ENCODE measurements around the gene SLC5A2.

Gene SLC5A2

GRCh38 chr16:31460582-31461002 is 22.3 kb upstream of the SLC5A2 start:
- DNase-seq, result peak in 1 of 2 donors; percentile 21

DNA sequence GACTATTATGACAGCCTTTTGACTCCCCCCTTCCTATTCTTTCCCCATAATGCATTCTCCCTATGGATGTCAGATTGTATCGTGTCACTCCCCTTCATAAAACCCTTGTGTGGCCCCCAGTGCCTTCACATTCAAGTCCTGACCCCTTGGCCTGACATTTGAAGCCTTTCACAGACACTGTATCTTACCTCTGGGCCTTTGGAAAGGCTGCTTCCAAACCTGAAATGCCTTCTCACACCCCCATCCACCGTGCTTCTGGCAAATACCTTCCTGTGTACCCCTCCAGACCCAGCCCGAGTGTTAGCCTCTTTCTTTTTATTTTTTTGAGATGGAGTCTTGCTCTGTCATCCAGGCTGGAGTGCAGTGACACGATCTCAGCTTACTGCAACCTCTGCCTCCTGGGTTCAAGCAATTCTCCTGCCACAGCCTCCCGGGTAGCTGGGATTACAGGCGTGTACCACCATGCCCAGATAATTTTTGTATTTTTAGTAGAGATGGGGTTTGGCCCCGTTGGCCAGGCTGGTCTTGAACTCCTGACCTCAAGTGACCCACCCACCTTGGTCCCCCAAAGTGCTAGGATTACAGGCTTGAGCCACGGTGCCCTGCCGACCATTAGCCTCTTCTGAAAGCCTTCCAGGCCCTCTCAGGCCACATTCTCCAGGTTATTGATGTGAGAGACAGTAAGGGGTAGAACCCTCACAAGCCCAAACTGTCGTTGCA is 21.6 kb upstream of the SLC5A2 start:
- no peak for DNase-seq

GRCh38 chr16:31461921-31462804 is 20.8 kb upstream of the SLC5A2 start:
- no peak for DNase-seq

DNA sequence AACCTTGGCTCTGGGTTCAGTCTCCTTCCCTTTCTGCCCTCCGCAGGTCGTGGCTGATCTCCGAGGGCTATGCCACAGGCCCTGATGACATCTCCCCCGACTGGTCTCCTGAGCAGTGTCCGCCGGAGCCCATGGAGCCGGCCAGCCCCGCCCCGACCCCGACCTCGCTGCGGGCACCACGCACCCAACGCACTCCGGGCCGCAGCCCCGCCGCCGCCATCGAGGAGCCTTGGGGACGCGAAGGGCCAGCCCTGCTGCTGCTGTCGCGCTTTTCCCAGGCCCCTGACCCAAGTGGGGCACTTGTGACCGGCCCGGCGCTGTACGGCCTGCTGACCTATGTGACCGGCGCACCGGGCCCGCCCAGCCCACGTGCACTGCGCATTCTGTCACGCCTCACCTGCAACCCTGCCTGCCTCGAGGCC is 18.6 kb upstream of the SLC5A2 start:
- no peak for DNase-seq

DNA sequence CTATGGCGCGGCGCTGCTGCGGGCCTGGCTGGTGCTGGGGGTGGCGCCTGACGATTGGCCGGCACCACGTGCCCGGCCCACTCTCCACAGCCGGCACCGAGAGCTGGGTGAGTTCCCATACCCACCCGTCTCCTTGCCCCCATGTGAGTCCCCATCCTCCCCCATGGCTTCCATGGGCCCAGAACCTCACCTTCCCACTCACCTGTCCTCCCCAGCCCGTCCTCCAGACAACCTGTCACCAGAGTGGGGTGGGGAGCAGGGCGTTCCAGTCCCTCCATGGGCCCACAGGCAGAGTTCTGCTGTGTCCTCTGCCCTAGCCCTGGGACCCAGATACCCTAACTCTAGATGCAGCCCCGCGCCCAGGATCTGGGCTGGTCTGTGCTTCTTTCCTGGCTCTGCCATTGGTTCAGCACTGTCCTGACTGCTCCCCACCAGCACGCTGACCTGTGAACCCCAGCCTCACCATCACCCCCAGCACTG is 18.1 kb upstream of the SLC5A2 start:
- DNase-seq, result no peak

- no peak for DNase-seq
Measured at GRCh38 chr16:31465788-31466370, 17.0 kb upstream of the SLC5A2 start.

DNA sequence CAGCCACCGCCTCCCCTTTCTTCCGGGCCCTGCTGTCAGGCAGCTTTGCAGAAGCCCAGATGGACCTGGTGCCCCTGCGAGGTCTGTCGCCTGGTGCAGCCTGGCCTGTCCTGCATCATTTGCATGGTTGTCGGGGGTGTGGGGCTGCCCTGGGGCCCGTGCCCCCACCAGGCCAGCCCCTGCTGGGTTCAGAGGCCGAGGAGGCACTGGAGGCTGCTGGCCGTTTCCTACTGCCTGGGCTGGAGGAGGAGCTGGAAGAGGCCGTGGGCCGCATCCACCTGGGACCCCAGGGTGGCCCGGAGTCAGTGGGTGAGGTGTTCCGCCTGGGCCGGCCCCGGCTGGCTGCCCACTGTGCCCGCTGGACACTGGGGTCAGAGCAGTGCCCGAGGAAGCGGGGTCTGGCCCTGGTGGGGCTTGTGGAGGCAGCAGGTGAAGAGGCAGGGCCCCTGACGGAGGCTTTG is 16.5 kb upstream of the SLC5A2 start:
- no peak for DNase-seq

- DNase-seq, result no peak
Measured at GRCh38 chr16:31467151-31467773, 15.7 kb upstream of the SLC5A2 start.

GRCh38 chr16:31467858-31468257 is 15.1 kb upstream of the SLC5A2 start:
- DNase-seq, result no peak

DNA sequence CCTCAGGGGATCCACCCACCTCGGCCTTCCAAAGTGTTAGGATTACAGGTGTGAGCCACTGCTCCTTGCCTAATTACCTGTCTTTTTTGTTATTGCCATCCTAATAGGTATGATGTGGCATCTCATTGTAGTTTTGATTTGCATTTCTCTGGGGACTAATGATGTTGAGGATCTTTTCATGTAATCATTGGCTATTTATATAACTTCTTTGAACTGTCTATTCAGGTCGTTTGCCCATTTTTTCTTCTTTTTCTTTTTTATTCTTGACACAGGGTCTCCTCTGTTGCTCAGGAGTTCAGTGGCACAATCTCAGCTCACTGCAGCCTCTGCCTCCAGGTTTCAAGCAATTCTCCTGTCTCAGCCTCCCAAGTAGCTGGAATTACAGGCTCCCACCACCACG is 12.3 kb upstream of the SLC5A2 start:
- DNase-seq, result no peak

- no peak for DNase-seq
Measured at GRCh38 chr16:31471241-31471874, 11.6 kb upstream of the SLC5A2 start.

DNA sequence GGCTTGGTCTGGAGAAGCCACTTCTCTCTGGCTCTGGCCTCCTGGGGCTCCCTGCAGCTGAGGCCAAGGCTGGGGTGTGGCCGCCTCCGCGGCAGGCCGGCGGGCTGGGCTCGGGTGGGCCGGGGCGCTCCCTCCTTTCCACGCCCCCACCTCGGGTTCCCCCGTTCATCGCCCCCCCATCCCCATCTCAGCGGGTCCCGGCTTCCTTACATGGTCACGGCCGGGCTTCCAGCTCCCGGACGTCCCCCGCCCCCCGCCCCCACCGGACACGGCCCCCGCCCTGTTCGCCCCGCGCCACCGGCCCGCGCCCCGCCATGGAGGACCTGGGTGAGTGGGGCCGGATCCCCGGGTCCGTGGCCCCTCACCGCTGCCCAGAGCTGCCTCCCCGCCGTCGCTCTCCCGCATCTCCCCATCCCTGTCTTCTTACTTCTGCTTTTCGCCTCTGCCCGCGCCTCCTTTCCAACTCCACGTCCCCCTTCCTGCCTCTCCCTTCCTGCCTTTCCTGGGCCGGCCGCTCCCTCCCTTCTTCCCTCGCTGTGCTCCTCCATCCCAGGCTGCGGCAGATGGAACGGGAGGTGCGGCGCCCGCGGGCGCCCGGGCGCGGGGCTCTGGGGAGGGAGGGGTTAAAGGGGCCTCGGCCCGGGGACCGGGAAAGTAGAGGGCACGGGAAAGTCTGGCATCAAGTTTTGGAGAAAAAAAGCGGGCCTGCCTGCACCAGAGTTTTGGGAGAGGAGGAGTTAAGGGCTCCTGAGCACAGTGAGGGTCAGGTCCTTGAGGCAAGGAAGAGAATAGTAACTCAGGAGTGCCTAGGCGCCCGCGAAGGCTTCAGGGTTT is 10.8 kb upstream of the SLC5A2 start, which contains the start of gene TGFB1I1:
TSS of gene TGFB1I1 (plus strand) at position 278 of the 834 bp plus-strand sequence. CDS start at position 315, 37 bp downstream.
- DNase-seq, result no peak

DNA sequence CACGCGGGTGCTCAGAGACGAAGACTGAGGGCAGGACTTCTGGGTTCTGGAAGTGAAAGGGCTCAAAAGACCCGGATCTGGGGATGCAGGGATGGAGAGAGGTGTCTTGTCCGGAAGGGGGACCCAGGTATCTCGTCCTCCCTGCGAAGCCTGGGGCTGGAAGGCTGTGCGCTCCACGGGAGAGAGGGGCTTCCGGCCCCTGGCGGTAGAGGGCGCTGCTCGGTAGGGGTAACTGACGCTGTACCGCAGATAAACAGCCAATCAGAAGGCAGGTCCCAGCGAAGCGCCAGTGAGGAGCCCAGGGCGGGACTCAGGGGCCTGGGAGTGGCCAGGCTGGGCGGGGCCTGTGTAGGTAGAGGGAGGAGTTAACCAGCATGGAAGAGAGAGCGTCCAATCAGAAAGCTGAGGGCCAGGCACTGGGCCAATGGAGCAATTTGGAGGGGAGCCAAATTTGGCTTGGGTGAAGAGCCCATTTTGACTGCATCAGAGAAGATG is 10.2 kb upstream of the SLC5A2 start:
- no peak for DNase-seq

GRCh38 chr16:31473264-31473984 is 9.5 kb upstream of the SLC5A2 start:
- no peak for DNase-seq

DNA sequence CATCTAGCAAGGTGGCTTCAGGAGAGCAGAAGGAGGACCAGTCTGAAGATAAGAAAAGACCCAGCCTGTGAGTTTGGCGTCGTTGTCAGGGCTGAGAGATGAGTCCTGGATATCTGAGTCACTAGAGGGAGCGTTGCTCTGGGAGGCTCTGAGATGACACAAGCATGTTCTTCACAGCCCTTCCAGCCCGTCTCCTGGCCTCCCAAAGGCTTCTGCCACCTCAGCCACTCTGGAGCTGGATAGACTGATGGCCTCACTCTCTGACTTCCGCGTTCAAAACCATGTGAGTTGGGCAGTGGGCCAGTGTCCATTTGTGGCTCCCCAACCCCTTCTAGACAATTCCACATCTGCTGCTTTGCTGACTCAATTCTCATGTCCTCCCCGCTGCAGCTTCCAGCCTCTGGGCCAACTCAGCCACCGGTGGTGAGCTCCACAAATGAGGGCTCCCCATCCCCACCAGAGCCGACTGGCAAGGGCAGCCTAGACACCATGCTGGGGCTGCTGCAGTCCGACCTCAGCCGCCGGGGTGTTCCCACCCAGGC is 8.7 kb upstream of the SLC5A2 start:
- no peak for DNase-seq

DNA sequence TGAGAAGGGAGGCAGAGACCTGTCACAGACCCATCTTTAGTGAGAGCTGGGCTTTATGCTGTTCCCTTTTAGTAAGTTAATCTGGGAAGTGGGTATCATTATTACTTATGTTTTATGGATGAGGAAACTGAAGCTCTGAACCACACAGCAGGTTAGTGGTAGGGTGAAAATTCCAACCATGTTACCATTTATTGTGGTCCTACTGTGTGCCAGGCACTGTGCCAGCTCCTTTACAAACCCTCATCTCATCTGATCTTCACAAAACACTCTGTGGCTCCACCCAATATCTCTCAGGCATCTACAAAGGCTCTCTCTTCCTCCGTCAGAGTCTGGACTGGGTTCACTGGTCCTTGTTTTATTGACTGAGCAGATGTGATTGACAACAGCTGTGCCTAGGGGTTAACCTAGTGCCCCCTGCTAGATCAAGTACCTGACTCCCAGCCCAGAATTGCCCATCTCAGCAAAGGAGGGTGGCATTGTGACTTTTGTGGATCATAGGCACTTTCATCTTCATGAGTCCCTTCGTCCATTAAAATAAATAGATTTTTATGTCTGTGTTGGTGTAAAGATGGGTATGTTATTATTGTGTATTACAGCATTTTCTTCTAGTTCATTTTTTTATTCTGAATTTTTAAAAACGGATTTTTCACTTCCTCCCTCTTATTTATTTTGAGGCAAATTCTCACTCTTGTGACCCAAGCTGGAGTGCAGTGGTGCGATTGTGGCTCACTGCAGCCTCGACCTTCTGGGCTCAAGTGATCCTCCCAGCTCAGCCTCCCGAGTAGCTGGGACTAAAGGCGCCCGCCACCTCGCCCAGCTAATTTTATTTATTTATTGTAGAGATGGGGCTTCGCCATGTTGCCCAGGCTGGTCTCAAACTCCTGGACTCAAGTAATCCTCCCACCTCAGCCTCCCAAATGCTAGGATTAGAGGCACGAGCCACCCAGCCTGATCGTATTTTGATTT is 7.9 kb upstream of the SLC5A2 start:
- DNase-seq, result no peak

DNA sequence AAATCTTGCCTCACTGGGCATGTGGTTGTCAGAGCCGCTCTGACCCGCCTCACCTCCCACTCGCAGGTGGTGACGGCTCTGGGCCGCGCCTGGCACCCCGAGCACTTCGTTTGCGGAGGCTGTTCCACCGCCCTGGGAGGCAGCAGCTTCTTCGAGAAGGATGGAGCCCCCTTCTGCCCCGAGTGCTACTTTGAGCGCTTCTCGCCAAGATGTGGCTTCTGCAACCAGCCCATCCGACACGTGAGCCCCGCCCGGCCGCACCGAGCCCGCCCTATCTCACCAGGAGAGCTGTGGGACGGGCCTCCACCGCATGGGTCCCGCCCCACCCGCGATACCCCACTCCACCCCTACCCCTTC is 7.0 kb upstream of the SLC5A2 start:
- no peak for DNase-seq

GRCh38 chr16:31476303-31477219 is 6.4 kb upstream of the SLC5A2 start:
- DNase-seq, result peak in 1 of 2 donors; percentile 47

Measured in hippocampal formation (tissue), 2 donors.